Right ventricle myocardium inferior (tissue), 1 donor: ENCODE measurements around the gene MED13L. TPM values are rescaled to one million over a fixed set of nuclear protein-coding genes. Genes with fewer than 3 reads are reported as not detected.
"Not testable (repeated sequence)": the region's sequence is repeated elsewhere in the genome, so short reads cannot be mapped to it uniquely, and the experiment has no call there.

Source experiments
- ATAC-seq: fragments of 200-7000 bp; cut with Tn5 transposase; one replicate; pipeline ENCODE4 v1.9.1; 2020; ENCODE audit warnings: mild to moderate bottlenecking, moderate library complexity
- DNase-seq: peaks from one replicate; pipeline ENCODE4 v3.0.0; 2021; ENCODE audit errors: missing footprints
- intact Hi-C: fragments of 100-400 bp; cut with DNase I; formaldehyde crosslinking; loops from one replicate; pipeline ENCODE4 v1.11.0; 2022
- total RNA-seq: library from RNA; stranded (reverse); fragmentation: NEBNext Ultra II Directional; extraction: Animal tissue kit (Norgen Biotek cat#: 25700); gene quantifications from one replicate; pipeline ENCODE4 v1.2.1, GENCODE V29; 2021
- donor health status: DM: no; HTN: yes; CAD: no; lungs with severe emphysema.

MED13L gene
- total RNA-seq, 1 donor from 2014 or later = 59.8 TPM

DNA sequence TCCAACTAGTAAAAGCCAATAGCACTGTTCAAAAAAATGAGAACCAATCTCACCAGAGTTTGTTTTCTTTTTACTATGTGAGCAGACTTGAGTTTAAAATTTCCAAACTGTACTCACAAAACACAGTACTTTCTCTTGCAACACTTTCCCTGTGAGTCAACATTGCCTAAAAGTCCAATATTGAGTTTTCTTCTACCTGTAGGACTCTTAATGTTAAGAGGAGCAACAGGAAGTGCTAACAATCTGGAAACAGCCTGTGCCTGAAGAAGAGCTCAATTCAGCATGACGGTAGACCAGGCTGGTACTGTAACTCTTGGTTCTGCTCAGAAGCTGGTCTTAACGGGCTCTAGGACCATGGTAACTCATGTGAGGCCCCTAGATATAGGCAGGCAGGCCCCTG lies 144.3 kb downstream of the MED13L start:
- intact Hi-C loops = no loop called here
- no peak for ATAC-seq
- no peak for DNase-seq

DNA sequence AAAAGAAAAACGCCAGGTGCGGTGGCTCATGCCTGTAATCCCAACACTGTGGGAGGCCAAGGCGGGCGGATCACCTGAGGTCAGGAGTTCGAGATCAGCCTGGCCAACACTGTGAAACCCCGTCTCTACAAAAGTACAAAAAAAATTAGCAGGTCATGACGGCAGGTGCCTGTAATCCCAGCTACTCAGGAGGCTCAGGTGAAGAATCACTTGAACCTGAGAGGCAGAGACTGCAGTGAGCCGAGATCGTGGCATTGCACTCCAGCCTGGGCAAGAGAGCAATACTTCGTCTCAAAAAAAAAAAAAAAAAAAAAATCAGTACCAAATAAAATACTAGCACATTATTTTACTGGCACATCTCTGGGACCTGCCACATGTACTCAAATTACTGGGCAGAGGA lies 145.5 kb downstream of the MED13L start:
- ATAC-seq, DNase-seq, intact Hi-C loops: not testable (repeated sequence)

DNA sequence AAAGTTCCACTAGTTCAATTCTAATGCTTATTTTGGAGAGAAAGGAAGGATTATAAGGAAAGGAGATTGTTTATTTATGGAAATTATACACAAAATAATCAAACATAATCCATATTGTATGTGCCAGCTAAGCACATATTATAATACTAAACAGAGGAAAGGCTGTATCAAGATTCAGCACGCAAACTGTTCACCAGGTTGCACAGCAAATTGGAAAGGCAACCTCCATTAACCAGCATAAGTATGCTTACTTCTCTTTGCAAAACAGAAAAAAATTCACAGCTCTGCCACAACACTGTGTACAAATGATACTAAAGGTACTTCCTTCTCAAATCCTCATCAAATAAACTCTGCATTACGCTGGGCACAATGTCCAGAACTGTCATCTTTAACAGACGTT lies 146.3 kb downstream of the MED13L start:
- intact Hi-C loops = no loop called here
- ATAC-seq (no peak), DNase-seq (no peak)

DNA sequence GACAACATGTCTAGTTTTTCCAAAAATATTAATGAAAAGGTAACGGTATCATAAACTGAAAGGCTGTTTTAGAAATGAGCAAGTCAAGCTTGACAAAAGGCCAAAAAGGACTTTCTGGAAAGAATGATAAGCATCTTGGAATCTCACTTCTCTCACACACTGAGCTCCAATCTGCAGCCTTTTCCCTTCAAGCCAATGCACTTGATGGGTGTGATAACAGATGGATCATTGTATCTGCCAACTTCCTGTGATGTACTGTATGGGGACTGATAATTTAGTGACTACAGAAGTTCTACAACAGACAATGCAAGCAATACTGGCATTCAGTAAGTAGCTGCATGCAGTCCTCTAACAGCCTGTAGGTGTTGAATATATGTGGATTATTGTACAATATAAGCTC lies 147.1 kb downstream of the MED13L start:
- DNase-seq (no peak), ATAC-seq (no peak)
- intact Hi-C loops = no loop called here

DNA sequence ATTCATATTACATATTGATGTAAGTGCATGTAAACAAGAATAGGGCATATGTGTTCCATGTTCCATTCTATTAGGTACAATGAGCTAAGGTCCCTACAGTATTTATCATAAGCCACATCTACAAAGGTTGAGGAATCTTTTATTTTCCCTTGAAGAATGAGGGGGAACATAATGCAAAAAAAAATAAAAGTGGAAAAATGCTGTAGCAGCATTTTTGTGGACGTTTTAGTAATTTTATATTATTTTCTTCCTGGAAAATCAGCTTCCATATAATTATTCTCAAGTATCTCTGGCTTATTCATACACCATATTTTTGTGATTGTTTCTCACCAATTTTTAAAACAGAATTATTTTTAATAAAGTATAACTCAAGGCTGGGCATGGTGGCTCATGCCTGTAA lies 148.7 kb downstream of the MED13L start:
- intact Hi-C loops = no loop called here
- ATAC-seq (no peak), DNase-seq (no peak)

DNA sequence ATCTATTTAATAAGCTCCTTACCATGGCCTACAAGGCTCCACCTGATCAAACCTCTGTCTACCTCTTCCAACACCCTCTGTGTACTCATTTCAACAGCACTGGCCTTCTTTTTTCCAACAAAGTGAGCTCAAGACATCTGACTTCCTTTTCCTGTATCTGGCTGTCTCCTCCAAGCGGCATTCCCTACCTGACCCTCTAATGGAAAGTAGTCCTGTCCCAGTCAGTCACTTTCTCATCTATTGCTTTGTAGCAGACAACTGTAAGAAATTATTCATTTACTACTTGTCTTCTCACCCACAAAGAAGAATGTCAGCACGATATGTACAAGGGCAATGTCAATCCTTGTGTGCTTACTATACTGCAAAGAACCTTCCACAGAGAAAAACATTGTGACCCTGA lies 149.6 kb downstream of the MED13L start:
- ATAC-seq (no peak), DNase-seq (no peak)
- intact Hi-C loops = no loop called here

DNA sequence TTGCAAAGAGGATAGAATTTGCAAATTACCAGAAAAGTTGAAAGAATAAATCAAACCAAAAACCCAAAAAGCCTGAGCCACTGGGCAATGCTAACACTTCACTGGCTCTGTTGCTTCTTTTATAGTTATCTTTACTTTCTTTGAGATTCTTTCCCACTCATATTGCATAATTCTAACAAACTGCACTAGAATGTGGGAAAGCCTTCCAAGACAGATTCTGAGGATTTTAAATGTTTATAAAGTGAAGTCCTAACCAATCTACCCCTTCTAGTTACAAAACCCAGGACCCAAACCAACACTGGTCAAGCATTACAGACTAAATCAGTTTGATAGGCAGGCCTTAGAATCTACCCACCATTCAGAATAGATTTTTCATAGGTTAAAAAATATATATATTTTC lies 150.9 kb downstream of the MED13L start:
- ATAC-seq = peak; percentile 43
- no peak for DNase-seq
- intact Hi-C loops = no loop called here

DNA sequence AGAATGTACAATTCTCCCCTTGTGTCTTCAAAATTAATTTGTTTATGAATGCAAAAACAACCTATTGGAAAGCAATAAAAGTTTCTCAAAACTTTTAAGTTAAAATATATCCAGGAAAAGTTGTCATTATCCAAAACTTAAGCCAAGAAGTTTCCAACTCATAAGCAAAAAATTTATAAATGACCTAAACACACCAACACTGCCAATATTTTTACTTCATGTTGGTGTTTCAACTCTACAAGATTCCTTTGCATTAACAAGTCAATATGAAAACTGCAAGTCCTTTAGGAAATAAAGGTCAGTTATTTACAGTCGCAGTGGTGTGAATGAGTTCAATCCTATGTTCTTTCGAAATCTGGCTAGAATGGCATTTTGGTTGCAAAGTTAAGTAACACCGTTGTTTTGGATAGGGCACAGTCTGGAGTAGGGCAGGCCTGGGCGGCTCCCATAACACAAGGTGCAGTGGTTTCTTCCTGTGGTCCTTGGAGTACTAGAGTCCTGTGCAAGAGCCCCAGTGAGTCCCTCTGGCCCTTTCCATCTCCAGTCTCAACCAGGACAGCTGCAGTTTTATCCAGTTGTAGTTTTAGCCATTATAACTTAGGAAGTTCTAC lies 151.4 kb downstream of the MED13L start:
- DNase-seq (no peak), ATAC-seq (peak; percentile 34)
- intact Hi-C loops = no loop called here

DNA sequence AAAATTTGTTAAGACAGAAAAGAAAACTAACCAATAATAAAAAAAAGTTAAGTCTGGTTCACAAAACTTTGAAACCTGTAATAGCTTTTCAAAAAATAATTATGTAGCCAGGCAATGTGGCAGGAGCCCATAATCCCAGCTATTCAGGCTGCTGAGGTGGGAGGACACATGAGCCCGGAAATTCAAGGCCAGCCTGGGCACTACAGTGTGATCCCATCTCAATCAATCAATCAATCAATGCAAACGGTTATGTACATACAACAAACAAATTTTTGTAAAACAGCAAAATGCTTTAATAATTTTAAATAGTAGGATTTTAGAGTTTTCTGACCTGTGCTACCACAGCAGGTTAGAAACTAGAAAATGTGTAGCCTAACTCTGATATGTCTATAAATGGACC lies 152.4 kb downstream of the MED13L start:
- intact Hi-C loops = no loop called here

DNA sequence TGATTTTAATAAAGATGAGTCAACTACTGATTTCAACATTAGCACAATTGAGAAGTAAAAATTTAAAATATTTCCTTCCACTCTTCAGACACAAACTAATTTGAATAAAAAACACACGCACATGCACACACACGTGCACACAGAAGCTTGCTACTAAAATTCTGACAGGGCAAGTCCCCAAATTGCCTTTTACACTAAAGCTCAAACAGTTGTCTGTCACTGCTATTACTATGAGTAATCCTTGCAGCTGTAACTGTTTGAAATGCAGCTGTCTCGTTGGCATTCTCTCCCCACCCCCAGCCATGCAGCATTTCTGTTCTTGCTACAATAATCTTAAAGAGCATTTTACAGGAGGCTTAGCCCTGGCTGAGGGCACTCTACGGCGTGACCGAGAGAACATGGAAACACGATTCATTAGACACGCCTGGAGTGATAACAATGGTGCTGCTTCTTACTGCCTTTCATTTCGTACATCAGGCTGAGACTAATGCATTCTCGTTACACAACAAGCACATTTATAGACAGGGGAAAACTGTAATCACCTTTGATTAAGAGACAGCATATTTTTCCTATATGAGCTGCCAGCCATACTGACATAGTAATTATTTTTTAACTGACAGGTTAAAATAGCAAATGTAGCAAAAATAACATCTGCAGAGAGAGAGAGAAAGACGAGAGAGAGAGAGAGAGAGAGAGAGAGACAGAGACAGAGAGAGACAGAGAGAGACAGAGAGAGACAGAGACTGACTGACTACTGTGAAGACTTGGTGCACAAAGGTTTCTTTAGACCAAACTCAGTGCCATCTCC lies 153.8 kb downstream of the MED13L start:
- ATAC-seq (peak; percentile 81), DNase-seq (no peak)
- intact Hi-C loops = no loop called here

More for the DNA sequence above, 152.4 kb downstream of the MED13L start:
- DNase-seq (no peak), ATAC-seq (no peak)

DNA sequence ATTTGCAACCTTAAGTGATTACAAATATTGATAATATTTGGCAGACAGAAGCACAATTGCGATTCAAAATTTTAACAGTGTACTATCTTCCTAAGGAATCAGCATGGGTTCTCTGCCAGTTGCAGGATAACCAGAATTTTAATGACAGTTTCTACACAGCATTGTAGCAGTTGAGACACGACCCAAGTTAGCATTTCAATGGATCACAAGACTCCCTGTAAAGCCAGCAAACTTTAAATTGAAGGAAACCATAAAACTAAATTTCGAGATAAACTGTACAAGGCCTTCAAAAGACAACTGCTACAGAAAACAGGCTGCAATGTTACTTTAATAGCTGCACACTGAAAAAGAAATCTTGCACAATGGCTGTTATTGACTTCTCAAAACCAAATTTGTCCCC lies 154.9 kb downstream of the MED13L start:
- DNase-seq (no peak), ATAC-seq (no peak)
- intact Hi-C loops = no loop called here

DNA sequence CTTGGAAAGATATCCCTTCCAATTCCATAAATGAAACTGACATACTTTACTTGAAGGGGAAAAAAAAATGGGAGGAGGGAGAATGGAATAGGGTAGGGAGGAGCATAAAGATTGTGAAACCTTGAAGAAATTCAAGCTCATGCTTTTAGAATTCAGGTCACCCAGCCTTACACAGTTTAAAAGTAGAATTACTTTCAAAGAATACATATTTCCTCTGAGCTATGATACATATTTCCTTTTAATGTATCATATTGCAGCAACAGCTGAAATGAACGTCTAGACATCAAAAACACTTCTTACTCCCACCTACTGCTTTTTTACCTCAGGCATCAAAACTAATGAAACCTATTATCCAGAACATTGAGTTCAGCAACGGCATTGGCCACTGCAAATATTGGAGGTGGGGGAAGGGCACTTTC lies 156.0 kb downstream of the MED13L start:
- intact Hi-C loops = no loop called here
- no peak for DNase-seq
- peak; percentile 43 for ATAC-seq

DNA sequence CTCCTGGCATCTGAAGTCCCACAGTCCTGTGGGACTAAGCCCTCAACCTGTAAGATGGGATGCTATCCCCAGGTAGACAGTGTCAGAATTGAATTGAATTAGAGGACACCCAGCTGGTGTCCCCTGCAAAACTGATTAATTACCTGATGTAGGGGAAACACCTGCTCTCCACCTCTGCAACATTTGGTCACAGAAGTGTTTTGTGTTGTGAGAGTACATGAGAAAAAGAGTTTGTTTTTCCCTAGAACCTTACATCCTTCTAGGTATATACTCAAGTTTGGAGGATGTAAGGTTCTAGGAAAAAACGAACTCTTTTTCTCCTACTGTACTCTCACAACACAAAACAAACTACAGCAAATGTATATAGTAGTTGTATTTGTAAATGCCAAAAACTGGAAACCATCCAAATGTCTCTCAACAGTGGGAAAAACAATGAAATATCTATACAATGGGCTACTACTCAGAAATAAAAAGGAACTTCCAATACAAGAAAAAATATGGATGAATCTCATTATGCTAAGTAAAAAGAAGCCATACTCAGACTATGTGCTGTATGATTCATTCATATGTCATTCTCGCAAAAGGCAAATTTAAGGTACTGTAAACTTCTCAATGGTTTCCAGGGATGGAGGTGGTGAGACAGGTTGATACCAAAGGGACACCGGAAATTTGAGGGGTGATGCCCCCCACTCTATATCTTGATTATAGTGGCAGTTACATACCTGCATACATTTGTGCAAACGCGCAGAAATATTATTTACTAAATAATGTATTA lies 160.7 kb downstream of the MED13L start:
- intact Hi-C loops = no loop called here
- ATAC-seq (no peak), DNase-seq (no peak)

DNA sequence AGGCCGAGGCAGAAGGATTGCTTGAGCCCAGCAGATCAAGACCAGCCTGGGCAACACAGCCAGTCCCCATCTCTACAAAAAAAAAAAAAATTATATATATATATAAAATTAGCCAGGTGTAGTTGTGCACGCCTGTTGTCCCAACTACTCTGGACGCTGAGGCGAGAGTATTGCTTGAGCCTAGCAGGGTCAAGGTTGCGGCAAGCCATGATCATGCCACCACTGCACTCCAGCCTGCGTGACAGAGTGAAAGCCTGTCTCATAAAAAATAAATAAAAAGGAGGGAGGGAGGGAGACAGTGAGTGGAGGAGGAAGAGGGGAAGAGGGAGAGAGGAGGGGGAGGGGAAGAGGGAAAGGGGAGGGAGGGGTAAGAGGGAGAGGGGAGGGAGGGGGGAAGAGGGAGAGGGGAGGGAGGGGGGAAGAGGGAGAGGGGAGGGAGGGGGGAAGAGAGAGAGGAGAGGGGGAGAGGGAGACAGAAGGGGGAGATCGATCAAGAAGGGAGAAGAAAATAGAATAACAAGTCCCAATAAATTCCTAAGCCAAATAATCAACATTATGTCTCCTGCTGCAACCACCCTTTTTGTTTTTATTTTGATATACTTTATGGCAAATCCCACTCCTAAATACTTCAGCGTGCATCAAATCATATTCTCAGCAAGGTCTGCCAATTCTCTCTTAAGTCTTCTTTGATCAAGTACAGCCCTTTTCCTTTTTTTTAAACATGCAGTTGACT lies 163.9 kb downstream of the MED13L start:
- intact Hi-C loops = no loop called here

DNA sequence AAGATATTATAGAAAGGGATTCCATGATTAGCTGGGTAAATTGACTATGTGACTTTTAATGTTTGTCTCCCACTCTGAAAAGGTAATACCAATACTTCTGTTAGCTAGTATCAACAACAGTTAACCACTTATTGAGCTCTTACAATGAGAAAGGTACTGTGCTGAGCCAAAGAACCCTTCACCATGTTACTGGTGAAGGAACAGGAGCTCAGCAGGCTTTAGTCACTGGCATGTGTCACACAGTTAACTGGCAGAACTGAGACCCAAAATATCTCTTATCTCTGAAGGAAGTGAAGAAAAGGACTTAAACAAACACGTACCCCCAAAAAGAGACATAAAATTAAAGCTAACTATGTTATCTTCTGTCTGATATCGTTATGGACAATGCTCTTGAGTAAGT lies 170.6 kb downstream of the MED13L start:
- intact Hi-C loops = no loop called here
- DNase-seq (no peak), ATAC-seq (no peak)

More for the DNA sequence above, 163.9 kb downstream of the MED13L start:
- ATAC-seq (no peak), DNase-seq (no peak)

DNA sequence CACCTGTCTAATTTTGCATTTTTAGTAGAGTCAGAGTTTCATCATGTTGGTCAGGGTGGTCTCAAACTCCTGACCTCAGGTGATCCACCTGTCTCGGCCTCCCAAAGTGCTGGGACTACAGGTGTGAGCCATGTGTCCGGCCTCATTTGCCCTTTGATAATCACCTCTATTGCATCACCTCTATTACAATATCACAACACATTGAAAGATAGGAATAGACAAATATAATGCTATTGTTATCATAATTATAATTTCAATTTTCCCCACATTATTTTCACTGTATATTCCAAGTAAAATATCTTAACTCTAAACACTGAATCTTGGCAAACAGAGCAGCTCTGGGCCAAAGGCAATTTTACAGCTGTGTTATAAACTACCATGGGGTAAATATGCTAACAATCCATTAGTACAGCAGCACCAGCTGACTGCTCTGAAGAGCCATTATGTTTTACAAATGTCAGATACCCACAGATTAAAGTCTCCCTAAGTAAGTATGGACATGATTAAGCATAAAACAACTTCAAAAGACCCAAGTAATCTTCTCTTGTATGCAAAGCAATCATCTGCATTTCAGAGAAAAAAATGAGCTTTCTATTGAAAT lies 173.2 kb downstream of the MED13L start:
- intact Hi-C loops = no loop called here
- ATAC-seq = no peak
- DNase-seq = no peak

DNA sequence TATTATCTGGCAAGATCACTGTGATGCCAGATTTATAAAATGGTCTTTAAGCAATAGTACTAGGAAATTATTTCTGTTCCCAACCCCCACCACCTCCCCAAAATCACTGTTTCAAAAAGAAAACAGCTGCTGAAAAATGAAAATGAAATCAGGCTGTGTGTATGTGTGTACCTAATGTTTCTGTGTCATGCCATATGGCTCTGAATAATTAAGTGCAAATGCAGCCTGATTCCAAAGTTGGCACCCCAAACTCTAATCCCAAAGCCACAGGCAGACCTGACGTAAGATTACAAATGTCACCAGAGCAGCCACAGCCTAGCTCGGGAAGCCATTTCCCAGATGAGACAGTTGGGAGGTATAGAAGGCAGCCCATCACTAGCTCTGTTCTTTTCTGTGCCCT lies 175.5 kb downstream of the MED13L start:
- no peak for DNase-seq
- ATAC-seq = no peak
- intact Hi-C loops = no loop called here

DNA sequence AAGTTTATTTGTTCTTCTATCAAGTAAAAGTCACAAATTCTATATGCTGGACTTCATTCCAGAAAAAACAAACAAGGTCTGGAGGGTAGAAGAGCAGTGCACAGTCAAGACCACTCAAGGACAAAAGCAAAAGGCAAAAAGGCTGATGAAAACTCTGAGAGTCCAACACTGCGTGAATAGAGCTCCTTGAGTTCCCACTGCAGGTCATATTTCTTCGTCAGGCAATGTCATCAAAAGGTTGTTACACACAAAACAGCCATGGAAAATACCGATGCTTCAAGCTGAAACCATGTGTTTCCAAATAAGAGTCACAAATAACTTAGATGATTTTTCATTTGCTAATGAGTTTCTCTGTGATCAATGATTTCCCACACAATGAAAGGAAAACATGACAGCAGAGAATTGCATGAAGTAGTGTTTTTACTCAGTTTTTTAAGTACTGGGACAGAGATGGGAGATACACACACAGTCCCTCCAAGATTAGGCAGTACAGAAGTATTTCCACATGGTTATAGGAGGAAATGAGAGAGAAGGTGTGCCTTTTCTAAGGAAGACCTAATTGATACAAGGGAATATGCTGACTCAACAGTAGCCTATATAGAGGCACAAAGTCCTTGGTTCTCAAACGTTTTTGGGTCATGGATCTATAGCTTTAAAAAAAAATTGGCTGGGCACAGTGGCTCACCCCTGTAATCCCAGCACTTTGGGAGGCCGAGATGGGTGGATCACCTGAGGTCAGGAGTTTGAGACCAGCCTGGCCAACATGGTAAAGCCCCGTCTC lies 177.7 kb downstream of the MED13L start:
- ATAC-seq (no peak), DNase-seq (no peak)
- intact Hi-C loops = no loop called here
